A673 (cell line): Measurements from ENCODE around the gene PLXNB3.

Source experiments
- EZH2 ChIP-seq: fragments of 200-600 bp; sonication (generic); IDR thresholded peaks from 2 replicates; pipeline ENCODE4 v1.6.1; 2017; ENCODE audit warnings: borderline replicate concordance, low read depth, mild to moderate bottlenecking, mixed read lengths, antibody characterized with exemption, low read length; ENCODE audit not compliant: poor library complexity, severe bottlenecking
- TF ChIP-seq, protein P1 (sequence below): fragments of 300-800, 200-600 bp; sonication (generic); conservative IDR thresholded peaks from 2 replicates; pipeline ENCODE4 v1.5.1; 2017; ENCODE audit warnings: low read depth, mild to moderate bottlenecking, antibody characterized with exemption, low read length, moderate library complexity, mixed read lengths

DNA sequence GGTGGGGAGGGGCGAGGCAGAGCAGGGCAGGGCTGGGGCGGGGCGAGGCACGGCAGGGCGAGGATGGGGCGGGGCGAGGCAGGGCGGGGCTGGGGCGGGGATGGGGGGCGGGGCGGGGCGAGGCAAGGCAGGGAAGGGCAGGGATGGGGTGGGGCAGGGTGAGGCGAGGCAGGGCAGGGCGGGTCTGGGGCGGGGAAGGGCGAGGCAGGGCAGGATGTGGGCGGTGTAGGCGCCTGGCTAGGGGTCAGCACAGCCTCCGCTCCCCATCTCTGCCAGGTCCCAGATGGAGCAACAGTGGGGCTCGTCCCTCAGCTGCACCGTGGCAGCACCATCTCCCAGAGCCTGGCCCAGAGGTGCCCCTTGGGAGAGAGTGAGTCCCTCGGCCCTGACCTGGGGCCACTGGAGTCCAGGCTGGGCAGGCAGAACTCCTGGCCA, 12.6 kb downstream of the PLXNB3 start:
- TF ChIP-seq, protein P1, sequence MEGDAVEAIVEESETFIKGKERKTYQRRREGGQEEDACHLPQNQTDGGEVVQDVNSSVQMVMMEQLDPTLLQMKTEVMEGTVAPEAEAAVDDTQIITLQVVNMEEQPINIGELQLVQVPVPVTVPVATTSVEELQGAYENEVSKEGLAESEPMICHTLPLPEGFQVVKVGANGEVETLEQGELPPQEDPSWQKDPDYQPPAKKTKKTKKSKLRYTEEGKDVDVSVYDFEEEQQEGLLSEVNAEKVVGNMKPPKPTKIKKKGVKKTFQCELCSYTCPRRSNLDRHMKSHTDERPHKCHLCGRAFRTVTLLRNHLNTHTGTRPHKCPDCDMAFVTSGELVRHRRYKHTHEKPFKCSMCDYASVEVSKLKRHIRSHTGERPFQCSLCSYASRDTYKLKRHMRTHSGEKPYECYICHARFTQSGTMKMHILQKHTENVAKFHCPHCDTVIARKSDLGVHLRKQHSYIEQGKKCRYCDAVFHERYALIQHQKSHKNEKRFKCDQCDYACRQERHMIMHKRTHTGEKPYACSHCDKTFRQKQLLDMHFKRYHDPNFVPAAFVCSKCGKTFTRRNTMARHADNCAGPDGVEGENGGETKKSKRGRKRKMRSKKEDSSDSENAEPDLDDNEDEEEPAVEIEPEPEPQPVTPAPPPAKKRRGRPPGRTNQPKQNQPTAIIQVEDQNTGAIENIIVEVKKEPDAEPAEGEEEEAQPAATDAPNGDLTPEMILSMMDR, result no peak
- TF ChIP-seq EZH2, result no peak
